NCI-H187 (cell line): Measurements from ENCODE around the gene KRT85.
"Not testable (repeated sequence)": the region's sequence is repeated elsewhere in the genome, so short reads cannot be mapped to it uniquely, and the experiment has no call there.

Experiments used
- DNase-seq, 2 experiments: peaks; one replicate each; lab custom pipeline; 2025; lab: John Stamatoyannopoulos, UW

KRT85 gene

GRCh38 chr12:52349196-52349595, 18.1 kb downstream of the KRT85 start:
- DNase-seq, result no peak

GRCh38 chr12:52347551-52348510, 19.4 kb downstream of the KRT85 start:
- no peak for DNase-seq

DNA sequence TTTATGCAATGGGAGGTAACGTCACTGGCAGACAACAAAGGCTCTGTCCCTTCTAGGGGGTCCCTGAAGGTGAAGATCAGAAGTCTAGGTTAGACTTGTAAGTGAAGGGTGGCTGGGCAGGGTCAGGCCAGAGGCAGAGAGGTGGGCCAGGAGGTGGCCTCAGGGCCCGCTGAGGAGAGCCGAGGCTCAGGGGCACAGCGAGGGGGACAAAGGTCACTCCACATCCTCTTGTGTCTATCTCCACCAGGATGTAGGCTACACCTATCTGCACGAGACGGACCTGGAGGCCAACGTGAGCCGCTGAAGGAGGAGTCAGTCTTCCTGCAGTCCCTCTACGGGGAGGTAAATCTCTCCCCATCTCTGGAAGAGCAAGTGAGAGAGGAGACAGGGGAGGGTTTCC, 20.3 kb downstream of the KRT85 start:
- DNase-seq, result no peak

- no peak for DNase-seq
Observed at GRCh38 chr12:52346593-52346992, 20.7 kb downstream of the KRT85 start.

DNA sequence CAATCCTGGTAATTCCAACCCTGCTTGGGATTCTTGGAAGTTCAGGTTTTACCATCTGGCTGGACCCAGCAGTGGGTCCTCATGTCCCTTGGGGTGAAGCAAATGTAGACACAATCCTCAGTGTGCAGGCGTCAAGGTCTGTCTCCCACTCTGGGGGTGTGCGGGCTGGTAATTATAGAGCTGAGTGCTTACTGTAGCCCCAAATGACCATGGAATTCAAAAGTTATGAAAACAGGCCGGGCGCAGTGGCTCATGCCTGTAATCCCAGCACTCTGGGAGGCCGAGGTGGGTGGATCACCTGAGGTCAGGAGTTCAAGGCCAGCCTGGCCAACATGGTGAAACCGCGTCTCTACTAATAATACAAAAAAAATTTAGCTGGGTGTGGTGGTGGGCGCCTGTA, 22.2 kb downstream of the KRT85 start:
- DNase-seq, result not testable (repeated sequence)

DNA sequence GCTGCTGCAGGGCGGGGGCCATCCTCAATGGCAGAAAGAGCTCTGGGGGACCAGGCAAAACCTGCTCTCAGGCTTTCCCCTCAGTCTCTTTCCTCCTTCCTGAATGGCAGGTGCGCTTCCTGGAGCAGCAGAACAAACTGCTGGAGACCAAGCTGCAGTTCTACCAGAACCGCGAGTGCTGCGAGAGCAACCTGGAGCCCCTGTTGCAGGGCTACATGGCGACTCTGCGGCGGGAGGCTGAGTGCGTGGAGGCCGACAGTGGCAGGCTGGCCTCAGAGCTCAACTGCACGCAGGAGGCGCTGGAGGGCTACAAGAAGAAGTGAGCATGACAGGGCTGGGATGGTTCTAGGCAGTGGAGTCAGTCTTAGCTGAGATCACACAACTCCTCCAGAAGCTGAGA, 23.2 kb downstream of the KRT85 start:
- no peak for DNase-seq

- DNase-seq, result no peak
Observed at GRCh38 chr12:52343550-52343949, 23.7 kb downstream of the KRT85 start.

- no peak for DNase-seq
Observed at GRCh38 chr12:52342781-52343490, 24.3 kb downstream of the KRT85 start.

GRCh38 chr12:52341066-52341580, 26.2 kb downstream of the KRT85 start:
- DNase-seq, result no peak

DNA sequence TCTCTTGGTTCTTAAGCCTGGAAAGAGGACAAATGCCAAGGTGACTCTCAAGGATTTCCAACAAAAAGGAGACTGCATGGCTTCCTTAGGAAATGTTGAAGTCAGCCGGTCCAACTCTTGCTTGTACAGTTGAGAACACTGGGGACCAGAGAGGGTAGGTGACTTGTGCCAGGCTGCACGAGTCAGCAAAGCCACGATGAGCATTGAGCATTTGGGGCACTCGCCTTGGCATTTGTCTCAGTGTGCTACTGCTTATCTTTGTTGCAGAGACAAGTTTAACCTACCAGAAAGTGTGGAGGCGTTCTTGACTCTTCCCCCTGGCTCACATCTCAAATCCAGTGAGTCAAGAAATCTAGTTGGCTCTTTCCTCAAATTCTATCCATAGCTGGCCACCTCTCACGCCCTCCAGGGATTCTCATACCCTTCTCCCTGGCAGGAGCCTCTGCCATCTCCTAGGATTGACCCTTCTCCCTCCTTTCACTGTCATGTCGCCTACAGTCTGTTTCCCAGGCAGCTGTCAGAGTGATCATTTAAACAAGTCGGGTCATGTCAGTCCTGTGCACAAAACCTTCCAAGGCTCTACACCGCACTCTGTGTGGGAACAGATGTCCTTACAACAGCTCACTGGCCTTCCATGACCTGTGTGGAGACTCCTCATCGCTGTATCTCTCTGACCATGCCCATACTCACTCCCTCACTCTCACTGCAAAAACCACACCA, 28.9 kb downstream of the KRT85 start:
- no peak for DNase-seq

GRCh38 chr12:52337054-52337453, 30.2 kb downstream of the KRT85 start:
- DNase-seq, result no peak

DNA sequence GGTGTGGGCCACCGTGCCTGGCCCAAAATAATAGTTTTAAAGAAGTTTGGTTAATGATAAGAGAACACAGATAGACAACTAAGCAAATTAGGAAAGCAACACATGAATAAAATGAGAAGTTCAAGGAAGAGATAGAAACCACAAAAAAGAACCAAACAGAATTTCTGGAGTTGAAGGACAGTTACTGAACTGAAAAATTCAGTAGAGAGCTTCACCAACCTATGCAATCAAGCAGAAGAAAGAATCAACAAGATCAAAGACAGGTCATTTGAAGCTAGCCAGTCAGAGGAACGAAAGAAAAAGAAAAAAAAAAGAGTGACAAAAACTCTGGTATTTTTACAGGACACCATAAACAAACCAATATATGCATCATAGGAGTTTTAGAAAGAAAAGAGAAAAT, 30.6 kb downstream of the KRT85 start:
- DNase-seq, result no peak

- no peak for DNase-seq
Observed at GRCh38 chr12:52335598-52336262, 31.6 kb downstream of the KRT85 start.

GRCh38 chr12:52334185-52334584, 33.1 kb downstream of the KRT85 start:
- DNase-seq, result no peak

- no peak for DNase-seq
Observed at GRCh38 chr12:52333321-52333720, 34.0 kb downstream of the KRT85 start.

DNA sequence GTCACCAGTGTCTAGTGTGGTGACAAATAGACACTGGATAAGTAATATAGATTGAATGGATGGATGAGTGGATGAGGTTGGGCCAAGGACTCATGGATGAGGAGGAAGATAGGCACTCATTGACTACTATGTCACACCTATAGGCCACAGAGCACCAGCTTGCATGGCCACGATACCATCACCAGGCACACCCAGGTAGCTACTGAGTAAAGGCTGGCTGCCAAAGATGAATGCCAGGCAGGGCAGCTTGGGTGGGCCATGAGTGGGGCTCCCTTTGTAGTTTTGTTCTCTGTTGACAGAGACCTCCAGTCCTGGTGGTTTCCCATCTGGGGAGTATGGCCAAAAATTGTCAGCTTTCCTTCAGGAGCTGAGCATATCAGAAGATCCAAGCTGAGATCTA, 34.9 kb downstream of the KRT85 start:
- no peak for DNase-seq

- no peak for DNase-seq
Observed at GRCh38 chr12:52331833-52332232, 35.4 kb downstream of the KRT85 start.

GRCh38 chr12:52331039-52331438, 36.2 kb downstream of the KRT85 start:
- no peak for DNase-seq

DNA sequence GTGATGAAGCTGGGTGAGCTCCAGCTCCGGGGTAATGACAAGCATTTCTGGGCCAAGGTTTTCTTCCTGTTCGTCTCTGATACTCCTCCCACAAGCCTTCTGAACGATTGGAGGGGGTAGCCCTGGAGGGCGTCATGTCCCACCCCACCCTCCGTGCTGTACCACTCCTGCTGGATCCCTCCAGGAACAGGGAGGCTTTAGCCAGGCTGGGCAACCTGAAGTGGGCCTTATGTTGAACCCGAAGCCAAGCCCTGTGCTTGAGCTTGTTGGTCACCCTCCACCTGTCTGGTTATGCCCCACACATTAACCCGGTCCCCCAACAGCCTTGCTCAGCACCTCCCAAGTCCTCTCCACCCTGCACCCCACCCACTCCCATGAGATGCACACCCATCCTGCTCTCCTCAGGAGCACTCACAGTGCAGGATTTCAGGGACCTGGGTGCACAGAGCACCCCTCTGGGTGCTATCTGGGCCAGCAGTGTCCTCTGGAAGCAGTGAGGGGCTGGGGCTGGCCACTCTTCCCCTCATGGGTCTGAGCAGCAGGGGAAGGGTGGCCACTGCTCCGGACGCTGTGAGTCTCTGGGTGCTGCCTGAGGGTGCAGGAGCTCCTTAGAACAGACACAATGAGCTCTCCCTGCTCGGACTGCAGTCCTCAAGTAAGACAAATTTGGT, 39.3 kb downstream of the KRT85 start:
- no peak for DNase-seq

GRCh38 chr12:52327052-52327829, 40.0 kb downstream of the KRT85 start:
- DNase-seq, result peak in 1 of 2 experiments; percentile 61

- DNase-seq, result no peak
Observed at GRCh38 chr12:52324153-52324444, 43.2 kb downstream of the KRT85 start.
